H1 (cell line): ENCODE data around the gene SMARCC1. TPM values are rescaled to one million over a fixed set of nuclear protein-coding genes. Genes with fewer than 3 reads are reported as not detected.

Source experiments
- CTCF ChIA-PET: fragments of 300-600 bp; sonication (Branson Sonifier 250); formaldehyde crosslinking; loops from one replicate; lab custom pipeline; 2021; ENCODE audit not compliant: partially characterized antibody; lab: Charles Lee
- POLR2A ChIA-PET: fragments of 300-600 bp; sonication (Branson Sonifier 250); formaldehyde crosslinking; loops from one replicate; lab custom pipeline; 2021; ENCODE audit warnings: inconsistent platforms; ENCODE audit not compliant: partially characterized antibody; lab: Charles Lee
- DNase-seq, 2 experiments: peaks; one replicate each; pipeline versions ENCODE4 v3.0.0 to v3.0.0-alpha.2; 2010 to 2022; ENCODE audit warnings: low spot score in 2 of 2, low read depth in 1 of 2, mixed read lengths in 1 of 2
- FAIRE-seq: peaks from 2 replicates; lab custom pipeline; 2011; peaks lifted over from hg19 to GRCh38; lab: Jason Lieb, UNC
- H2AFZ ChIP-seq: 2 replicates; pipeline ENCODE4 v1.8.1; 2012; ENCODE audit warnings: low read length, inconsistent platforms
- H2AK5ac ChIP-seq: 2 replicates; pipeline ENCODE4 v1.6.1; 2013; ENCODE audit warnings: low read depth, low read length
- H2BK120ac ChIP-seq: replicated peaks from 2 replicates; pipeline ENCODE3; 2013; ENCODE audit warnings: low read depth, low read length, inconsistent platforms
- H2BK12ac ChIP-seq: 2 replicates; pipeline ENCODE4 v1.6.1; 2013; ENCODE audit warnings: low read depth, low read length
- H2BK15ac ChIP-seq: 2 replicates; pipeline ENCODE4 v1.6.1; 2013; ENCODE audit warnings: low read length
- H2BK20ac ChIP-seq: 2 replicates; pipeline ENCODE4 v1.6.1; 2013; ENCODE audit warnings: low read length
- H2BK5ac ChIP-seq: 2 replicates; pipeline ENCODE4 v1.6.1; 2013; ENCODE audit warnings: low read depth, low read length
- H3K14ac ChIP-seq: 2 replicates; pipeline ENCODE4 v1.6.1; 2013; ENCODE audit warnings: inconsistent platforms; ENCODE audit not compliant: insufficient read length
- H3K18ac ChIP-seq: 2 replicates; pipeline ENCODE4 v1.6.1; 2013; ENCODE audit warnings: low read length; ENCODE audit errors: extremely low read depth
- H3K23ac ChIP-seq: 2 replicates; pipeline ENCODE4 v1.6.1; 2013; ENCODE audit warnings: inconsistent platforms; ENCODE audit not compliant: insufficient read length
- H3K23me2 ChIP-seq: 2 replicates; pipeline ENCODE4 v1.6.1; 2013; ENCODE audit warnings: low read depth, low read length
- H3K27ac ChIP-seq: 2 replicates; pipeline ENCODE4 v1.6.1; 2011; ENCODE audit warnings: low read depth, low read length, inconsistent platforms
- H3K27me3 ChIP-seq, 4 experiments: replicated peaks in 1 of 4; 1 replicate in 1 of 4; 2 replicates in 3 of 4; pipeline versions ENCODE4 v1.6.1 to v1.8.1; 2011 to 2013; ENCODE audit warnings: low read length in 3 of 4, mild to moderate bottlenecking in 3 of 4, inconsistent platforms in 2 of 4, mixed read lengths in 2 of 4, moderate library complexity in 1 of 4; ENCODE audit not compliant: control insufficient read depth in 3 of 4, insufficient read depth in 3 of 4; ENCODE audit errors: extremely low read depth in 1 of 4
- H3K36me3 ChIP-seq, 4 experiments: 2 replicates each; pipeline versions ENCODE4 v1.6.1 to v1.8.1; 2011 to 2013; ENCODE audit warnings: mild to moderate bottlenecking in 4 of 4, low read length in 3 of 4, moderate library complexity in 2 of 4, control low read depth in 1 of 4, inconsistent platforms in 1 of 4; ENCODE audit not compliant: insufficient read depth in 4 of 4, control insufficient read depth in 2 of 4
- H3K4ac ChIP-seq: replicated peaks from 2 replicates; pipeline ENCODE3; 2013; ENCODE audit warnings: low read length, low read depth, mixed read lengths, inconsistent platforms; ENCODE audit not compliant: insufficient read length
- H3K4me1 ChIP-seq, 4 experiments: replicated peaks in 1 of 4; 1 replicate in 1 of 4; 2 replicates in 3 of 4; pipeline versions ENCODE4 v1.6.1 to v1.8.1; 2011 to 2013; ENCODE audit warnings: low read length in 3 of 4, inconsistent platforms in 2 of 4, mixed read lengths in 1 of 4; ENCODE audit not compliant: insufficient read depth in 4 of 4, control insufficient read depth in 3 of 4
- H3K4me2 ChIP-seq, 2 experiments: 2 replicates each; pipeline versions ENCODE4 v1.6.1 to v1.8.1; 2011 to 2013; ENCODE audit warnings: low read depth in 2 of 2, low read length in 2 of 2, control low read depth in 1 of 2, inconsistent platforms in 1 of 2, mild to moderate bottlenecking in 1 of 2; ENCODE audit not compliant: insufficient read depth in 1 of 2
- H3K4me3 ChIP-seq, 4 experiments: fragments of 200-600, 300-600 bp in 1 of 4; sonication (generic), shearing (Covaris generic), sonication (Bioruptor Twin) in 1 of 4; 2 replicates each; pipeline versions ENCODE4 v1.5.1 to v1.8.1; 2011 to 2016; ENCODE audit warnings: low read length in 4 of 4, low read depth in 3 of 4, control low read depth in 2 of 4, inconsistent platforms in 2 of 4, mild to moderate bottlenecking in 2 of 4, mixed read lengths in 1 of 4, moderate library complexity in 1 of 4; ENCODE audit not compliant: insufficient read depth in 2 of 4; ENCODE audit errors: extremely low read depth in 1 of 4
- H3K56ac ChIP-seq: replicated peaks from 2 replicates; pipeline ENCODE3; 2013; ENCODE audit warnings: low read depth, mild to moderate bottlenecking, mixed read lengths, low read length, inconsistent platforms; ENCODE audit not compliant: insufficient read length
- H3K79me1 ChIP-seq: 2 replicates; pipeline ENCODE4 v1.6.1; 2013; ENCODE audit warnings: low read depth, low read length, control low read depth
- H3K79me2 ChIP-seq, 2 experiments: 2 replicates each; pipeline versions ENCODE4 v1.6.1 to v1.8.1; 2012 to 2013; ENCODE audit warnings: low read length in 2 of 2, mild to moderate bottlenecking in 2 of 2, inconsistent platforms in 1 of 2; ENCODE audit not compliant: insufficient read depth in 2 of 2, control insufficient read depth in 1 of 2
- H3K9ac ChIP-seq, 4 experiments: replicated peaks in 1 of 4; 1 replicate in 1 of 4; 2 replicates in 3 of 4; pipeline versions ENCODE4 v1.6.1 to v1.8.1; 2011 to 2013; ENCODE audit warnings: low read depth in 3 of 4, low read length in 3 of 4, control low read depth in 2 of 4, mild to moderate bottlenecking in 2 of 4, moderate library complexity in 2 of 4, inconsistent platforms in 1 of 4; ENCODE audit errors: extremely low read depth in 1 of 4
- H3K9me3 ChIP-seq, 2 experiments: 2 replicates each; pipeline versions ENCODE4 v1.6.1 to v1.8.1; 2012 to 2013; ENCODE audit warnings: mild to moderate bottlenecking in 2 of 2, moderate library complexity in 2 of 2, control low read depth in 1 of 2, inconsistent platforms in 1 of 2, low read depth in 1 of 2, low read length in 1 of 2, mixed read lengths in 1 of 2; ENCODE audit not compliant: insufficient read depth in 2 of 2
- H4K20me1 ChIP-seq, 2 experiments: replicated peaks in 1 of 2; 2 replicates each; pipeline versions ENCODE3 to v1.8.1; 2011 to 2013; ENCODE audit warnings: inconsistent platforms in 2 of 2, low read length in 2 of 2, mild to moderate bottlenecking in 1 of 2; ENCODE audit not compliant: insufficient read depth in 2 of 2, control insufficient read depth in 1 of 2
- H4K5ac ChIP-seq: 2 replicates; pipeline ENCODE4 v1.6.1; 2013; ENCODE audit warnings: low read length, low read depth, mixed read lengths, inconsistent platforms; ENCODE audit not compliant: insufficient read length
- H4K8ac ChIP-seq: 2 replicates; pipeline ENCODE4 v1.8.0; 2013; ENCODE audit warnings: mild to moderate bottlenecking, moderate library complexity, low read length, inconsistent platforms; ENCODE audit not compliant: insufficient read depth; ENCODE audit errors: extremely low read depth
- H4K91ac ChIP-seq: replicated peaks from 2 replicates; pipeline ENCODE3; 2013; ENCODE audit warnings: low read length, mixed read lengths, inconsistent platforms; ENCODE audit not compliant: insufficient read length
- ASH2L ChIP-seq: fragments of 200-600, 300-600 bp; sonication (generic); IDR thresholded peaks from one replicate; pipeline ENCODE4 v1.7.1; 2017; ENCODE audit warnings: low read length
- CBX8 ChIP-seq: fragments of 300-800, 300-1000 bp; sonication (generic); IDR thresholded peaks from 2 replicates; pipeline ENCODE4 v1.7.1; 2016; ENCODE audit warnings: low read depth, low read length, borderline replicate concordance
- EP300 ChIP-seq, 2 experiments: IDR thresholded peaks; 1 replicate in 1 of 2; 2 replicates in 1 of 2; pipeline ENCODE4 v1.6.1; 2011 to 2012; ENCODE audit warnings: low read depth in 2 of 2, low read length in 2 of 2, mild to moderate bottlenecking in 2 of 2, borderline replicate concordance in 1 of 2, inconsistent platforms in 1 of 2, moderate library complexity in 1 of 2
- KDM1A ChIP-seq: fragments of 200-600, 300-600 bp; sonication (generic); IDR thresholded peaks from 2 replicates; pipeline ENCODE4 v1.7.1; 2016; ENCODE audit warnings: mild to moderate bottlenecking, low read length, borderline replicate concordance
- KDM5A ChIP-seq: fragments of 200-600 bp; IDR thresholded peaks from 2 replicates; pipeline ENCODE4 v1.7.1; 2012; ENCODE audit warnings: mild to moderate bottlenecking, low read length, inconsistent platforms, mixed read lengths
- PHF8 ChIP-seq: fragments of 200-600 bp; sonication (generic); conservative IDR thresholded peaks from 2 replicates; pipeline ENCODE4 v1.7.1; 2012; ENCODE audit warnings: low read depth, mild to moderate bottlenecking, inconsistent platforms, low read length, moderate library complexity
- RAD21 ChIP-seq, 2 experiments: IDR thresholded peaks in 1 of 2; conservative IDR thresholded peaks in 1 of 2; 2 replicates each; pipeline ENCODE4 v1.6.1; 2011; ENCODE audit warnings: low read depth in 2 of 2, low read length in 2 of 2, improper control_type of control experiment in 1 of 2, inconsistent platforms in 1 of 2, mild to moderate bottlenecking in 1 of 2, moderate library complexity in 1 of 2
- RBBP5 ChIP-seq: IDR thresholded peaks from 2 replicates; pipeline ENCODE4 v1.7.1; 2012; ENCODE audit warnings: low read depth, mild to moderate bottlenecking, inconsistent platforms, low read length, moderate library complexity, borderline replicate concordance
- SP4 ChIP-seq: IDR thresholded peaks from 2 replicates; pipeline ENCODE4 v1.6.1; 2012; ENCODE audit warnings: low read length, inconsistent platforms
- SUZ12 ChIP-seq: fragments of 200-600 bp; sonication (generic); IDR thresholded peaks from 2 replicates; pipeline ENCODE4 v1.6.1; 2012; ENCODE audit warnings: mild to moderate bottlenecking, inconsistent platforms, low read length, moderate library complexity, mixed read lengths
- ZNF274 ChIP-seq: IDR thresholded peaks from 2 replicates; pipeline ENCODE4 v1.7.0; 2012; ENCODE audit warnings: low read length, borderline replicate concordance; ENCODE audit errors: extremely low read depth
- WGBS, 2 experiments: shearing (Covaris generic) in 1 of 2; methylation state at CpG; one replicate each; pipeline versions ENCODE4 v1.1.6 to v1.1.7; 2013 to 2015; ENCODE audit warnings: low lambda C conversion rate in 2 of 2, mixed read lengths in 2 of 2, inconsistent platforms in 1 of 2, low coverage in 1 of 2, missing lambda C conversion rate in 1 of 2; ENCODE audit not compliant: insufficient replicate concordance in 2 of 2, insufficient coverage in 1 of 2, insufficient read length in 1 of 2; ENCODE audit errors: extremely low coverage in 1 of 2, missing lambda C conversion rate in 1 of 2; 5-methylcytosine and 5-hydroxymethylcytosine counted together
- polyA plus RNA-seq, 7 experiments: library from polyadenylated mRNA; depleted of rRNA in 3 of 7; stranded (reverse) in 5 of 7; unstranded in 2 of 7; fragments of >200 nt in 5 of 7; fragments of 200-250 nt in 2 of 7; gene quantifications; 1 replicate in 5 of 7; 2 replicates in 1 of 7; 4 replicates in 1 of 7; pipeline versions ENCODE4 v1.2.1 to v1.2.3, GENCODE V29; 2011 to 2013; ENCODE audit warnings: missing spikeins in 2 of 7, mixed read lengths in 2 of 7
- total RNA-seq: library from RNA; stranded (reverse); fragmentation: NEBNext Ultra II Directional; extraction: Animal tissue kit (Norgen Biotek cat#: 25700); gene quantifications from 2 replicates; pipeline ENCODE4 v1.2.1, GENCODE V29; 2021

SMARCC1 gene
- total and polyA plus RNA-seq, 2 of the 8 experiments (the other 6 are each of a cell fraction or from before 2014, with no cell fraction given), result 64.1 to 335 TPM

DNA sequence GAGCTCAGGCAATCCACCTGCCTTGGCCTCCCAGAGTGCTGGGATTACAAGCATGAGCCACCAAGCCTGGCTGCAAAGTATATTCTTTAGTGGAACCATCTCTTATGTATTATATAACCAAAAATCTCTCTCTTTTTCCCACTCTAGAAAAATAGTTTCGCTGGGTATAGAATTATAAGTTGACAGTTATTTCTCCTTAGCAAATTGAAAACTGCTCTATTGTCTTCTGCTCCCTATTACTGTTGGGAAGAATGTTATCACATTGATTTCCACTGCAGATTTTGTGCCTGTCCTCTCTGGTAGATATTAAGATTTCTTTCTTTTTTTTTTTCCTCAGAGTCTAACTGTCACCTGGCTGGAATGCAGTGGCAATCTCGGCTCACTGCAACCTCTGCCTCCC, 11.0 kb upstream of the SMARCC1 start:
- no peak overlapping the region for H3K4me3 ChIP-seq
- no peak overlapping the region for H4K8ac ChIP-seq
- no peak overlapping the region for H3K56ac ChIP-seq
- no peak overlapping the region for H2AK5ac ChIP-seq
- H2BK12ac ChIP-seq, result no peak overlapping the region
- WGBS, 2 experiments, result 95% methylated on average over 2 of the region's 2 CpGs; no CpG with 5 or more reads in 1 of the 2 experiments
- no peaks in the 10 kb centered on the region for H4K20me1 ChIP-seq
- H4K5ac ChIP-seq, result no peak overlapping the region
- no peaks in the 10 kb centered on the region for H3K36me3 ChIP-seq
- no peak for FAIRE-seq
- no peaks in the 10 kb centered on the region for H3K4me1 ChIP-seq
- no peaks in the 10 kb centered on the region for H3K9me3 ChIP-seq
- no peak overlapping the region for H3K23ac ChIP-seq
- ChIA-PET POLR2A (no interaction called here), CTCF (interaction anchor here (0.6 to 1.3 kb wide), 2 partner anchors 196 to 586 kb away, joined by 3 to 4 read pairs; no protein-coding TSS in a partner anchor)
- no peak for DNase-seq
- H3K27me3 ChIP-seq, result no peaks in the 10 kb centered on the region
- H2BK5ac ChIP-seq, result no peak overlapping the region
- H3K23me2 ChIP-seq, result no peaks in the 10 kb centered on the region
- TF ChIP-seq KDM1A, result no peak
- TF ChIP-seq RBBP5, result no peak
- no peak for TF ChIP-seq SUZ12
- TF ChIP-seq KDM5A, result no peak
- TF ChIP-seq SP4, result no peak
- TF ChIP-seq PHF8, result no peak
- no peak for TF ChIP-seq ASH2L
- TF ChIP-seq ZNF274, result no peak
- no peak for TF ChIP-seq CBX8
- no peak for TF ChIP-seq EP300 (IDR thresholded peaks at IDR 0.05; ENCODE audit: borderline replicate concordance in 1 of 2, low read depth in 2 of 2, low read length in 2 of 2)
- no peak for TF ChIP-seq RAD21 (IDR thresholded peaks at IDR 0.05 in 1 of 2, conservative IDR thresholded peaks at IDR 0.05 in 1 of 2; ENCODE audit: low read depth in 2 of 2, low read length in 2 of 2)
- no peak overlapping the region for H2BK20ac ChIP-seq
- no peak overlapping the region for H3K4me2 ChIP-seq
- H3K14ac ChIP-seq, result no peak overlapping the region
- no peak overlapping the region for H2AFZ ChIP-seq
- H3K79me2 ChIP-seq, result no peaks in the 10 kb centered on the region
- no peak overlapping the region for H3K18ac ChIP-seq
- H2BK15ac ChIP-seq, result no peak overlapping the region
- no peak overlapping the region for H3K4ac ChIP-seq
- no peak overlapping the region for H3K9ac ChIP-seq
- no peak overlapping the region for H3K27ac ChIP-seq
- no peak overlapping the region for H2BK120ac ChIP-seq
- H3K79me1 ChIP-seq, result no peaks in the 10 kb centered on the region
- H4K91ac ChIP-seq, result no peak overlapping the region
